ENCODE measurements around the gene MCOLN1.

DNA sequence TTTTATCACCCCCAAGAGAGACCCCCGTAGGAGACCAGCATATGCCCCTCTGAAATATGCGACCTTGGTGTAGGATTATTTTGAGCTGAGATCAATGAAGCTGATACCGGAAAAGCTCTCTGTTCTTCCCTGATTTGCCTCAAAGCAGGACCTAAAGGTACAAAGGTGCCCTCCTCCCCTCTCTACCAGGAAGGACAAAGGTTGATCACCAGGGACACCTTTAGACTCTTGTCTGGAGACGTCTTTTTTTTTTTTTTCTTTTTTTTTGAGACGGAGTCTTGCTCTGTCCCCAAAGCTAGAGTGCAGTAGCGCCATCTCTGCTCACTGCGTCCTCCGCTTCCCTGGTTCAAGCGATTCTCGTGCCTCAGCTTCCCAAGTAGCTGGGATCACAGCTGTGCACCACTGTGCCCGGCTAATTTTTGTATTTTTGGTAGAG lies 32.8 kb upstream of the MCOLN1 start:
- TF ChIP-seq, protein P1, sequence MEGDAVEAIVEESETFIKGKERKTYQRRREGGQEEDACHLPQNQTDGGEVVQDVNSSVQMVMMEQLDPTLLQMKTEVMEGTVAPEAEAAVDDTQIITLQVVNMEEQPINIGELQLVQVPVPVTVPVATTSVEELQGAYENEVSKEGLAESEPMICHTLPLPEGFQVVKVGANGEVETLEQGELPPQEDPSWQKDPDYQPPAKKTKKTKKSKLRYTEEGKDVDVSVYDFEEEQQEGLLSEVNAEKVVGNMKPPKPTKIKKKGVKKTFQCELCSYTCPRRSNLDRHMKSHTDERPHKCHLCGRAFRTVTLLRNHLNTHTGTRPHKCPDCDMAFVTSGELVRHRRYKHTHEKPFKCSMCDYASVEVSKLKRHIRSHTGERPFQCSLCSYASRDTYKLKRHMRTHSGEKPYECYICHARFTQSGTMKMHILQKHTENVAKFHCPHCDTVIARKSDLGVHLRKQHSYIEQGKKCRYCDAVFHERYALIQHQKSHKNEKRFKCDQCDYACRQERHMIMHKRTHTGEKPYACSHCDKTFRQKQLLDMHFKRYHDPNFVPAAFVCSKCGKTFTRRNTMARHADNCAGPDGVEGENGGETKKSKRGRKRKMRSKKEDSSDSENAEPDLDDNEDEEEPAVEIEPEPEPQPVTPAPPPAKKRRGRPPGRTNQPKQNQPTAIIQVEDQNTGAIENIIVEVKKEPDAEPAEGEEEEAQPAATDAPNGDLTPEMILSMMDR (conservative IDR thresholded peaks at IDR 0.05; ENCODE audit: low read depth, low read length): no peak
- TF ChIP-seq EZH2 (IDR thresholded peaks at IDR 0.05; ENCODE audit: borderline replicate concordance, low read depth, low read length, poor library complexity, severe bottlenecking): no peak

Measured in A673 (cell line).